ENCODE results near the gene STX4.

STX4 gene

DNA sequence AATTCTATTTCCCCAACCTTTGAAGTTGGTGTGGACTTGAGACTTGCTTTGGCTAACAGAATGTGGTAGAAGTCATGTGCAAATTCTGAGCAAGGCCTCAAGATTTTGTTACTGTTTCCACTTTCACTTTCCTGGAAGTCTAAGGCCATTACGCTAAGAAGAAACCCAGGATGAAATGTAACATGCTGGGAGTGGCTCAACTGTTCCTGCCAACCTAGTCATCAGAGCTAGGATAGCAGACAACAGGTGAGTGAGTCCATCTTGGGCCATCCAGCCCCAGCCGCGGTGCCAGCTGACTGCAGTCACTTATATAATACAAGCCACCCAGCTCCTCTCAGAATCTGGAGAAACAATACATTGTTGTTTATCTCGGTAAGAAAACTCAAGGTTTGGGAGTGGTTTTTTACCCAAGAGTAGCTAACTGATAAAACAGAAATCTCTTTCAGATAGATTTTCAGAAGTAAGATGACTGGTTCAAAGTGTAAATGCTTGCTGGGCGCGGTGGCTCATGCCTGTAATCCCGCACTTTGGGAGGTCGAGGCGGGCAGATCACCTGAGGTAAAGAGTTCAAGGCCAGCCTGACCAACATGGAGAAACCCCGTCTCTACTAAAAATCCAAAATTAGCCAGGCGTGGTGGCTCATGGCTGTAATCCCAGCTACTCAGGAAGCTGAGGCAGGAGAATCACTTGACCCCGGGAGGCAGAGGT lies 10.7 kb upstream of the STX4 start:
- no peak for DNase-seq

DNA sequence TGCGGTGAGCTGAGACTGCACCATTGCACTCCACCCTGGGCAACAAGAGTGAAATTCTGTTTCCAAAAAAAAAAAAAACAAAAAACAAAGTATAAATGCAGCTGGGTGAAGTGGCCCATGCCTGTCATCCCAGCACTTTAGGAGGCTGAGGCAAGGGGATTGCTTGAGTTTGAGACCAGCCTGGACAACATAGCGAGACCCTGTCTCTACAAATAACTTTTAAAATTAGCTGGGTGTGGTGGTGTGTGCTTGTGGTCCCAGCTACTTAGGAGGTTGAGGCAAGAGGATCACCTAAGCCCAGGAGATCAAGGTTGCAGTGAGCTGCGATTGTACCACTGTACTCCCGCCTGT lies 10.1 kb upstream of the STX4 start:
- DNase-seq = no peak

DNA sequence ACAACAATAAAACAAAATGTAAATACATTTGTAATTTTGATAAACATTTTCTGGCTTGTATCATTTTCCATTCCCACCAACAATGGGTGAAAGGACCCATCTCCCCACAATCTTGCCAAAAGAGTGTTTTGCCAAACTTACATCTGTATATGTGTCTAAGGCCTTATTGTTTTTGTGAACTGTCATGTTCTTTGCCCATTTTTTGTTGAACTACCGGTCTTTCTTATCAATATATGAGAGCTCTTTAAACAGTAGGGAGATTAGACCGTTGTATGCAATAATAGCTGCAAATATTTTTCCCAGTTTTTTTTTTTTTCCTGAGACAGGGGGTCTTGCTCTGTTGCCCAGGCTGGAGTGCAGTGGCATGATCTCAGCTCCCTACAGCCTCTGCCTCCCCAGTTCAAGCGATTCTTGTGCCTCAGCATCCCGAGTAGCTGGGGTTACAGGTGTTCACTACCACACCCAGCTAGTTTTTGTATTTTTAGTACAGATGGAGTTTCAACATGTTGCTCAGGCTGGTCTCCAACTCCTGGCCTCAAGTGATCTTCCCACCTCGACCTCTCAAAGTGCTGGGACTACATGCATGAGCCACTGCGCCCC lies 9.6 kb upstream of the STX4 start:
- DNase-seq = no peak

DNA sequence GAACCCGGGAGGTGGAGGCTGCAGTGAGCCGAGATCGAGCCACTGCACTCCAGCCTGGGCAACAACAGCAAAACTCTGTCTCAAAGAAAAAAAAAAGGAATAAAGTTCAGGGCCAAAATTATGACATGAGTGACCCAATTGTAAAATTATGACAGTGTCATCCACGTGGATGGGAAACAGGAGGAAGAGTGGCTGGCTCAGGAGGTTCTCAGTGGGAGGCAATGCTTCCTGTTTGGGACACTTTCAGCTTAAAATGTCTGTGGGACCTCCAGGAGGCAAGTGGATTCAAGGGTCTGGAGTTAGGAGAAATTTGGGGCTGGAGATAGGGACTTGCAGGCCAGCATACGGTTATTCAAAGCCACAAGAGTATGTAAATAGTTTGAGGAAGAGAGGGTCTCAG lies 8.0 kb upstream of the STX4 start:
- no peak for DNase-seq

DNA sequence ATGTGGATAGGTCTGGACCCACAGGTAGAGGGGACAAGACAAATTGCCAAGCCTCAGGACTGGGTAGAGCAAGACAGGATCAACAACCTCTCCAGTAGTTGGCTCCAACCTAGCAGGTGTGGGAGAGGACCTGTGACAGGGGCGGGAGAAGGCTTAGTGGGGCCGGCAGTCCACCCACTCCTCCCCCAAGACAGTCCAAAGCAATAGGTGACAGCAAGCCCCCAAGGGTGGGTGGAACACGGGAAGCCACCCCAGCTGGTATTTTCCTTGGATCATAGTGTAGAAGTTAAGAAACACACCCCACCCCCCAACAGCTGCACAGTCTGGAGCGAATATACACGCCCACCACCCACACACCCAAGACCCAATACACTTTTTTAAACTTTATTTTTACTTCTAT lies 4.1 kb upstream of the STX4 start:
- no peak for DNase-seq

DNA sequence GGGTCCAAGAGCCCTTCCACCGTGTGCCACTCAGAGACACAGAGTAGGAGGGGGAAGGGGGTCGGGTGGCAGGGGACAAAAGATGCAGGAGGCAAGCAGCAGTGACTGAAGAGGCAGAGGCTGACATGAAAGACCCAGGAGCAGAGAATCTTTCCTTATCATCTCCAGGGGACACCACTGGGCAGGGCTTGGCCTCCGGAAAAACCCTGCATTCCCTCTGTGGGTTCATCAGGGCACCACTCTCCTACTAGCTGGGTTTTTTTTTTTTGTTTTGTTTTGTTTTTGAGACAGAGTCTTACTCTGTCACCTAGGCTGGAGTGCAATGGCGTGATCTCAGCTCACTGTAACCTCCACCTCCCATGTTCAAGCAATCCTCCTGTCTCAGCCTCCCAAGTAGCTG lies 2.1 kb upstream of the STX4 start:
- no peak for DNase-seq

DNA sequence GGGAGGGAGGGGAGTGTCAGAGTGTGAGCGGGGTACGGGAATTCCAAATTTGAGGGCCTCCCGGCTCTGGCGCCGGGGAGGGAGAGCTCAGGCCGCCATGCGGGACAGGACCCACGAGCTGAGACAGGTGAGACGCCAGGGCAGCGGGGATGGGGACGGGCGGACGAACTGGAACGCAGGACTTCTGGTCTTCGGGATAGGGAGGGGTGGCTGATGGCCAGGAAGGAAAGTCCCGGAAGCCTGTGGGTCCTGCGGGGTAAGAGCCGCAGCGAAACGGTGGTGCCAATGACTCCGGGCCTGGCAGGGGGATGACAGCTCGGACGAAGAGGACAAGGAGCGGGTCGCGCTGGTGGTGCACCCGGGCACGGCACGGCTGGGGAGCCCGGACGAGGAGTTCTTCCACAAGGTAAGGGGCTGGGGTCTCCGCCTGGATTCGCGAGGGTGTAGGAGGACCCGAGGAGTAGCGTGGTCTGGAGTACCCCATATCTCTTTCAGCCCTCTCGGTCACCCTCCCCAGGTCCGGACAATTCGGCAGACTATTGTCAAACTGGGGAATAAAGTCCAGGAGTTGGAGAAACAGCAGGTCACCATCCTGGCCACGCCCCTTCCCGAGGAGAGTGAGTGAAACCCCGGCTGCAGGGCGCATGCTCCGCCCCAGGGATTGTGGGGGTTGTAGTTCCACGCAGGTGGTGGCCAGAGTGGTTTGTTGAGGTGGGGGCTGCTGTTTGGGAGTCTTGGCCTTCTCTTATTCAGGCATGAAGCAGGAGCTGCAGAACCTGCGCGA lies 543 bp downstream of the STX4 start:
- peak; percentile 70 to 82 for DNase-seq

DNA sequence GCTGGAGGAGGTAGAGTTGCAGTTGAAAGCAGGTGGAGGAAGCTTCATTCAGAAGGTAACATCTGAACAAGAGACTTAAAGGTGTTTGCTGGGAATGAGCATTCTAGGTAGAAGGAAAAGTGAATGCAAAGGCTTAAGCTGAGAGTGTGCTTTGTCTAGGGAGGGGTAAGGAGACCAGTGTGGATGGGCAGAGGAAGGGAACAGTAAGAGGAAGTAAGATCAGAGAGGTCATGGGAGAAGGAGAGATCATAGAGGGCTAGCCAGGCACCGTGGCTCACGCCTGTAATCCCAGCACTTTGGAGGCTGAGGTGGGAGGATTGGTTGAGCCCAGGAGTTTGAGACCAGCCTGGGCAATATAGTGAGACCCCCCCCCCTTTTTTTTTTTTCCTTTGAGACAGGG lies 3.3 kb downstream of the STX4 start:
- no peak for DNase-seq

DNA sequence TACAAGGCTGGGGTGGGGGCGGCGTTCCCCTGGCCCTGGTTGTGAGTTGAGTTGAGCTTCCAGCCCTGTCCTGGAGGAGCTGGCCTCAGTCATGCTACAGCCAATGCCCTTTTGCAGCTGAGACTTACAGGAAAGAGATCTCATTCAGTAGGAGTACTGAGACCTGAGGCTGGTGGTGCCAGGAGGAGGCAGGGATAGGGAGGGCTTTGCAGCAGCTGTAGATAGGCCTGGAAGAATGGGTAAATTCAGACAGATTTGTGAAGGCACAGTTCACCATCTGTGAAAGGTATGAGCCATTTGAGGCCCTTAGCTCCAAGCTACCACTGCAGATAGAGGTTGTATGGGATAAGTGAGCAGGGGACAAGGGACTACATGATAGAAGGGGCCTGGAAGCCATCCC lies 5.6 kb downstream of the STX4 start:
- DNase-seq = no peak

DNA sequence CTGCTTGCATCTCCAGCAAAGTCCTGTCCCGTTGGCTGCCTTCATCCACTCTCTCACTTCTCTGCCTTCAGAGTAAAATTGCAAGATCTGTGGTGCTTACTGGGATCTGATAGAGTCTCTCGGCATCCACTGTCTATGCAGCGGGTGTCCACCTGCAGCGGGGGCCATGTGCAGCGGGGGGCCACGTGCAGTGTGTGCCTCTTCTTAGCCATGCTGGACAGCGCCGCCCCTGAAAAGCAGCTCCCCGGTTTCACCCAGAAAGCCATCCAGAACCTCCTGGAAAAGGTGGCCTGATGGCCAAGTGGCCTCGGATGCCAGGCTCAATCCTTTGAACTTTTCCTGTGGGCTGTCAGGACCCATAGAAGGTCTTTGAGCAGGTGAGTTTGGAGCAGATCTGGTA lies 9.5 kb downstream of the STX4 start:
- DNase-seq = no peak

DNA sequence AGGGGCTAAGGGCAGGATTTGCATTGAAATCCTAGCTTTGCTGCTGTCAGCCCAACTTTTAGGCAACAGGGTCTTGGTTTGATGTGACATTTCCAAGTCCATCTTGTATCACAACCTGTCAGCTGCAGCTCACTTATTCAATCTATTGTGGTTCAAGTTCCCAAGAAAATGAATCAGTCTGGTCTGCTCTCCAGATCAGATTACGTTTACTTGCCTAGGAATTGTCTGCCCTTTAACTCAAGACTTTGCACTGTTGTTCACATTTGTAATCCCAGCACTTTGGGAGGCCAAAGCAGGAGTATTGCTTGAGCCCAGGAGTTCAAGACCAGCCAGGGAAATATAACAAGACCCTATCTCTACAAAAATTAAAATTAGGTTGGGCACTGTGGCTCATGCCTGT lies 10.0 kb downstream of the STX4 start:
- no peak for DNase-seq

DNA sequence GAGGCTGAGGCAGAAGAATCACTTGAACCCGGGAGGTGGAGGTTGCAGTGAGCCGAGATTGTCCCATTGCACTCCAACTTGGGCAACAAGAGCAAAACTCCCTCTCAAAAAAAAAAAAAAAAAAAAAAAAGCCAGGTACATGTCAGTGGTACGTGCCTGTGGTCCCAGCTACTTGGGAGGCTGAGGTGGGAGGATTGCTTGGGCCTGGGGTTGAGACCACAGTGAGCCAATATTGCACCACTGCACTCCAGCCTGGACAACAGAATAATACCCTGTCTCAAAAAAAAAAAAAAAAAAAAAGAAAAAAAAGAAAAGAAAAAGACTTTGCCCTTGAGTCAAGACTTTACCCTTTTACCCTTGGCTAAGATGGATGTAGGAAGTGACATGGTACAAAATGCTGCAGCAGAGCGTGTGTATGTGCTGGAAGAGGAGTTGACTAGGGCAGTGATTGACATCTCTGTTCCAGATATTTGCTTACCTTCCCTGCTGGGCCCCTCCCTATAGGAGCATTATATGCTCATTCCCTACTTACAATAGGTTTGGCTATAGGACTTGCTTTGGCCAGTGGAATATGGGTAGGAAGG lies 10.6 kb downstream of the STX4 start:
- DNase-seq = no peak

DNA sequence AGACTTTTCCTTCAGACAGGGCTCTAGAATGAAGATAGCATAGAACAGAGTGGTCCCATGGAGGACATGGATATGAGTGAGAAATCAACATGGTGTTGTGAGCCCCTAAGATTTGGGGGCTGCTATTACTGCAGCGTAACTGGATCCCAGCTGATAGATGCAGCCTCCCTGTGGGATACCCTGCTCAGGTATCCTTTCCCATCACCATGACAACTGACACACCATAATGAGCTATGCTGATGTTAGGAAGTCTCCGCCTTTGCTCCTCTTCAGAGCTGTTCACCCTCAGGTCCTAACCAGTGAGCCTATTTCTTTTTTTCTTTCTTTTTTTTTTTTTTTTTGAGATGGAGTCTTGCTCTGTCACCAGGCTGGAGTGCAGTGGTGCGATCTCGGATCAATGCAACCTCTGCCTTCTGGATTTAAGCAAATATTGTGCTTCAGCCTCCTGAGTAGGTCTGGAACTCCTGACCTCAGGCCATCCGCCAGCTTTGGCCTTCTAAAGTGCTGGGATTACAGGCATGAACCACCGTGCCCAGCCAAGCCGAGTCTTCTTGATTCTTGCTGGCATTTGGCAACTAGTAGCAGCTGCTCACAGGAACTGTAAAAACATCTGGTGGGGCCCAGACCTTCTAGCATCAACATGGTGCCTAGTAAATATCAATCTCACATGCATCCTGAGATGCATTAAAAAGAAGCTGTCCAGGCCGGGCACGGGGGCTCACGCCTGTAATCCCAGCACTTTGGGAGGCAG lies 17.1 kb downstream of the STX4 start:
- no peak for DNase-seq

DNA sequence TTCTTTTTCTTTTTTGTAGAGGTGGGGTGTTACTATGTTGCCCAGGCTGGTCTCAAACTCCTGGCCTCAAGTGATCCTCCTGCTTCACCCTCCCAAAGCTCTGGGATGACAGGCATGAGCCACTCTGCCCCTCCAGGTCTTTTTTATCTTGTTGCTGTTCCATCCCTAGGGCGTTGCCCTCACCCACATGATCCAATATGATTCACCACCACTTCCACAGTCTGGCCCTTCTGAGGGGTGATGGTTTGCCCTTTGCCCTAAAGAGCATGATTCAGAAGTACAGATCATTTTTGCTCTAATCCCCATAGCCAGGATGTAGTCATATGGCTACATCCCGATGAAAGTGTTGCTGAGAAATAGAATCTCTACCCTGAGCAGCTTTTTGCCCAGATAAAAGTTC lies 18.8 kb downstream of the STX4 start:
- no peak for DNase-seq

DNA sequence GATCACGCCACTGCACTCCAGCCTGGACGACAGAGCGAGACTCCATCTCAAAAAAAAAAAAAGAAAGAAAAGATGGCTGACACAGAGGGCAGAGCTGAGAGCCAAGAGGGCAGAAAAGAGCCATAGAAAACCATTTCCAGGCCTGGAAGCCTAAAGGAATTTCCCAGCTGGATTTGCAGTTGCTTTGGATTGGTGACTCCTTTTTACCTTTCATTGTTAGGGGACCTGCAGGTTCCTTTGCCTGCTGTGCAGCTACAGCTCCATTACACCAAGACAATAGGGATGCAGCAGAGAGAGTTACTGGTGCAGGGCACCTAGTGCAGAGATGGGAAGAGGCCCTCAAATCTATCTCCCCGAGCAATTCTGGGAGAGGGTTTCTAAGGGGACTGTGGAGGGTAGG lies 22.3 kb downstream of the STX4 start:
- no peak for DNase-seq

DNA sequence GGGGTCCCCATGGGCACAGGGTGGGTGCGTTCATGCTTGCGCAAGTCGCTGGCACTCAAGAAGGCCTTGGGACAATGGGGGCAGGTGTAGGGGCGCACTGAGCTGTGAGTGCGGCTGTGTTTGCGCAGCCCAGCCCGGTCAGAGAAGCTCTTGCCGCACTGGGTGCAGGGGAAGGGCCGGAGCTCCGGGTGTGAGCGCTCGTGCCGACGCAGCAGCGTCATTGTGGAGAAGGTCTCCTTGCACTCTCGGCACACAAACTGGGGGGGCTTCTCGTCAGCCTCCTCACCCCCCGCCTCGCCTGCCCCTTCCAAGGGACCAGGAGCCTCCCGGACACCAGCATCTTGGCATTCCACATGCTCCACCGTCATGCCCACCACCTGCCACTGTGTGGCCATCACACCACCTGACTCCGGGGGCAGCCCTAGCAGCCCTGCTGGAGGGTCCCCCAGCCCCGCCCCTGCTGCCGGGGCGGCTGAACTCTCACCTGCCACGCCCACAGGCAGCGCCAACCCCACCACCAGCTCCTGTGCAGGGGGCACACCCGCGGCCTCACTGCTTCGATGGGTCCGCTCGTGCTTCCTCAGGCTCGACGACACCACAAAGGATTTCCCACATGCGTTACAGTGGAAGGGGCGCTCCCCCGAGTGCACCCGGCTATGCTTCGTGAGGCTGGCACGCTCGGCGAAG lies 27.9 kb downstream of the STX4 start:
- no peak for DNase-seq

DNA sequence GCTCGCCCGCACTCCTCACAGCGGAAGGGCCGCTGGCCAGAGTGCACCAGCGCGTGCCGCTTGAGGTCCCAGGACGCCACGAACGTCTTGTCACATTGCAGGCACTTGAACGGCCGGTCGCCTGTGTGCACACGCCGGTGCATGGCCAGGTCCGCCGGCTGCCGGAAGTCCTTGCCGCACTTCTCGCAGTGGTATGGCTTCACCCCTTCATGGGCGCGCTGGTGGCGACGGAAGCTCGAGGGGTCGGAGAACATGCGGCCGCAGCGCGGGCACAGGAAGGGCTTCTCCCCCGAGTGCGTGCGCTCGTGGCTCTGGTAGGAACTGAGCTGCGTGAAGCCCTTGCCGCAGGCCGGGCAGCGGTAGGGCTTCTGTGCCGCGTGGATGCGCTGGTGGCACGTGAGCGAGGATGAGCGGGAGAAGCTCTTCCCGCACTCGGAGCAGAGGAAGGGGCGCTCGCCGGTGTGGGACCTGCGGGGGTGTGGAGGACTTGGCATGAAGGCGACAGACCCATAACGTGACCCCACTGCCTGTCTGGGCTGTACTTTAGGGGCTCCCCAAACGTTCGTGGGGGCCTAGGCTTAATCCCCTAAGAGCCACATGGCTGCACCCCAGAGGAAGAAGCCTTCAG lies 28.6 kb downstream of the STX4 start:
- DNase-seq = no peak

DNA sequence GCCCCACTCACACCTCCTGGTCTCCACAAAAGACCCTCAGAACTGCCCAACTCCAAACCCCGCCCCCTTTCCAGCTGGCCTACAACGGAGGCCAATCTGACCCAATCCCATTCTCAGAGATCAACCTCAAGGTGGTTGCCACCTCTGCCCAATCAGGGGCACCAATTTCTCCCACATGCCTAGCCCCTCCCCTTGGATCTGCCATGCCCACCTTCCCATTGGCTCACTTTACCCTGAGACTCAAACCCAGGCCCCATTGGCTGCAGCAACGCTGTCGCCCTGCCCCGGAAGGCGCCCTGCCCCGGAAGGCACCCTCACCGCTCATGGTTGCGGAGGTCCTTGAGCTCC lies 30.1 kb downstream of the STX4 start:
- no peak for DNase-seq

DNA sequence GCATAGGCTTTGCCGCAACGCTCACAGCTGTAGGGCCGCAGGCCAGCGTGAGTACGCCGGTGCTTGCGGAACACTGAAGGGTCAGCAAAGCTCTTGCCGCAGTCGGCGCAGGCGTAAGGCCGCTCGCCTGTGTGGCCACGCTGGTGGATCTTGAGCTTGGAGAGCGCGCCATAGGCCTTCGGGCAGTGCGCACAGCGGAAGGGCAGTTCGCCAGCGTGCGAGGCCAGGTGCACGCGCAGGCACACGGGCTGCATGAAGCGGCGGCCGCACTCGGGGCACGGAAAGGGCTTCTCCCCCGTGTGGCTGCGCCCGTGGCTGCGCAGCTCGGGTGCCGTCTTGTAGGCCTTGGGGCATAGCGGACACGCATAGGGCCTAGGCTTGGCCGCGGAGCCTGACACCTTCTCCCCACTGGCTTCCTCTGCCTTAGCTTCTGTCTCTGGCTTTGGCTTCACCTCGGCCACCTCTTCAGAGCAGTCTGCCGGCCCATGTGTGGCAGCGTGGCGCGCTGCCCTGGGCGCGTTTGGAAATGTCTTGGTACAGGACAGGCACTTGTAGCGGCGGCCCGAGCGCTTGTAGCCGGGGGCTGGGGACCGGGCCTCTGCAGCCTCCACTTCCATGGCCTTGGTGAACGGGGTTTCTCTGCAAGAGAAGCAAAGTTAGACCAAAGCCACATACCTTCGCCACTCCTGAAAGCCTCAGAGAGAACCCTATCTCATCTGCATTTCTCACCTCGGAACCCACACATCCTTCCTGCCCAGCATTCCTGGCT lies 30.7 kb downstream of the STX4 start:
- DNase-seq = no peak

DNA sequence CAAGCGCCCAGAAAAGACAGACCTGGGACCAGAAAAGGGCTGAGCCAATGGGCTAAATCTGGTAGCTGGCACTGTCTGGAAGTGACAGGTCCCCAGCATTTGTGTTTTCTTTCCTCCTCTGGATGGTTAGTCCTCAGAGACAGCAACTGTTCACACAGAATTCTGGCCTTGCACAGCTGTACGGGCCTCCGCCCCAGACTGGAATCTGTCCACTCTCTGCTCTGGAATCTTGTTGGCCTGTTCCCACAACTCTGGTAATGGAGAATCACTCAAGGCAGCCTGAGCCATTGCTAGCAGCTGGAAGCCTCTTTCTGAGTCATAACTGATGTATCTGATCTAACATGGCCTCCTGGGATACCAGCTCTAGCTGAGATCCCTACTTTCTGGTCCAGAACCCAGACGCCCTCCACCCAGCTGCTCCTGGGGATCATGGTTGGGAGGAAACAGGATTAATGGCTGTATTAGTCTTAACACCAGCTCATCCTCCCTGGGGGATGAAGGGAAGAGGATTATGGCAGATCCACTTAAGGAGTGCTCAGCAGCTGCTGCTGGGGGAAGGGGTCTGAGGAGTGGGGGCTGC lies 31.6 kb downstream of the STX4 start:
- DNase-seq = no peak

DNA sequence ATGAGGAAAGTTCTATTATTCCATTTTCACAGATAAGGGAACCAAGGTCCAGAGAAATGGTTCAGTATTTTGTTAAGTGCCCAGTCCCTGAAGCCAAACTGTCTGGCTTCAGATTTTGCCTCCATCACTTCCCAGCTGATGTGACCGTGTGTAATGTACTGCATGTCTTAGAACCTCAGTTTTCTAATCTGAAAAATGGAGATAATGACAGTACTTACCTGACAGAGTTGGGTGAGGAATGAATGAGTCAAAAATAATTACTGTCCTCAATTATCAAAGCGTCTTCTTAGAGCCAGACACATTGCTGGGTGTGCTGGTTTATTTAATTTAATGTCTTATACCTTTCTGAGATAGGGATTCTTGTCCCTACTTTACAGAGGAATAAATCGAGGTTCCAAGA lies 34.0 kb downstream of the STX4 start:
- no peak for DNase-seq

Measured in hippocampal formation (tissue), 2 donors.